ENCODE measurements around the gene OMP.

DNA sequence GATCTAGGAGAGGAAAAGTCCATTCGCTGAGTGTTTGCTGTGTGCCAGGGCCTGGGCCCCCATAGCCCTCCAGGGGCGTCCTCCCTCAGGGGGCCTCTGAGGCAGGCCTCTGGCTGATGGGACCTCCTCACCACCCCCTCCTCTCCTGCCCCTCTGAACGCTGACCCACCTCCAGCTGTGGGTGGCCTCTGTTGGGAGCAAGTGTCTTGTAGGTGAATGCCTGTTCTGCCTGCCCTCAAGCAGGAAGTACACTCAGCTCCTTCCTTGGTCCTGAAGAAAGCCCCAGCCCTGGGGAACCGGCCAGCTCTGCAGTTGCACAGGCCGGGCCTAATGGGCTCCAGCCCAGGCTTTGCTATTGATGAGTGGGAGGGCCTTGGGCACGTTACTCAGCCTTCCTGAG is 28.9 kb downstream of the OMP start:
- TF ChIP-seq POLR2AphosphoS5 (IDR thresholded peaks at IDR 0.05) (no peak), CTCF (IDR thresholded peaks at IDR 0.05; ENCODE audit: poor library complexity, severe bottlenecking) (no peak), EP300 (conservative IDR thresholded peaks at IDR 0.05; ENCODE audit: poor library complexity, severe bottlenecking) (no peak), EZH2 (IDR thresholded peaks at IDR 0.05; ENCODE audit: borderline replicate concordance, insufficient read depth, low read length, poor library complexity, severe bottlenecking) (no peak), RAD21 (conservative IDR thresholded peaks at IDR 0.05) (no peak), SMC3 (conservative IDR thresholded peaks at IDR 0.05; ENCODE audit: poor library complexity) (no peak)
- TF ChIP-seq, protein P1, sequence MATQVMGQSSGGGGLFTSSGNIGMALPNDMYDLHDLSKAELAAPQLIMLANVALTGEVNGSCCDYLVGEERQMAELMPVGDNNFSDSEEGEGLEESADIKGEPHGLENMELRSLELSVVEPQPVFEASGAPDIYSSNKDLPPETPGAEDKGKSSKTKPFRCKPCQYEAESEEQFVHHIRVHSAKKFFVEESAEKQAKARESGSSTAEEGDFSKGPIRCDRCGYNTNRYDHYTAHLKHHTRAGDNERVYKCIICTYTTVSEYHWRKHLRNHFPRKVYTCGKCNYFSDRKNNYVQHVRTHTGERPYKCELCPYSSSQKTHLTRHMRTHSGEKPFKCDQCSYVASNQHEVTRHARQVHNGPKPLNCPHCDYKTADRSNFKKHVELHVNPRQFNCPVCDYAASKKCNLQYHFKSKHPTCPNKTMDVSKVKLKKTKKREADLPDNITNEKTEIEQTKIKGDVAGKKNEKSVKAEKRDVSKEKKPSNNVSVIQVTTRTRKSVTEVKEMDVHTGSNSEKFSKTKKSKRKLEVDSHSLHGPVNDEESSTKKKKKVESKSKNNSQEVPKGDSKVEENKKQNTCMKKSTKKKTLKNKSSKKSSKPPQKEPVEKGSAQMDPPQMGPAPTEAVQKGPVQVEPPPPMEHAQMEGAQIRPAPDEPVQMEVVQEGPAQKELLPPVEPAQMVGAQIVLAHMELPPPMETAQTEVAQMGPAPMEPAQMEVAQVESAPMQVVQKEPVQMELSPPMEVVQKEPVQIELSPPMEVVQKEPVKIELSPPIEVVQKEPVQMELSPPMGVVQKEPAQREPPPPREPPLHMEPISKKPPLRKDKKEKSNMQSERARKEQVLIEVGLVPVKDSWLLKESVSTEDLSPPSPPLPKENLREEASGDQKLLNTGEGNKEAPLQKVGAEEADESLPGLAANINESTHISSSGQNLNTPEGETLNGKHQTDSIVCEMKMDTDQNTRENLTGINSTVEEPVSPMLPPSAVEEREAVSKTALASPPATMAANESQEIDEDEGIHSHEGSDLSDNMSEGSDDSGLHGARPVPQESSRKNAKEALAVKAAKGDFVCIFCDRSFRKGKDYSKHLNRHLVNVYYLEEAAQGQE (IDR thresholded peaks at IDR 0.05; ENCODE audit: borderline replicate concordance): no peak
